Activated naive CD8-positive, alpha-beta T cell treated with anti-CD3 and anti-CD28 coated beads, Interleukin-2, amount 50 U/mL, for 16 hours (primary cell): ENCODE data around the gene ACP1.

Source experiments
- DNase-seq: peaks from one replicate; pipeline ENCODE4 v3.0.0-alpha.2; 2020; ENCODE audit warnings: low read depth, low spot score

The ACP1 gene

DNA sequence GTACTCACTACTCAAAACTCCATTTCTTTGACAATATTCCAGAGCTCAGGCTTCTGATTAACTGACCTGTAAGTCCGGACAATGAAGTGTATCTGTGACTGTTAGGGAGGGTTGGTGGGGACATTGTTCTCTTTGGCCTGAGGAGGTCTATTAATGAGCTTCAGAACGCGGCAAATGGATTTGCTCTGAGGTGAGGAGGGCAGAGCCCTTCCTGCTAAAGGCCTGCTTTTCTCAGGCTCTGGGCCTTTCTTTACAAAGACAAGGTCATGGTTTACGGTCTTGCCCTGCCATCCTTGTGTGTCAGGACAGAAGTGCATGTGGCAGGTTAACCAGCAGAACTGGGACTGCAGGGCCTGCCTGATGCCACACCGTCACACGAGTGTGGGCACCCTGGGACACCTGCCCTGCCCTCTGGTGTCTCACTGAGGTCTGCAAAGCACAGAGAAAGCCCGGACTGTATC is 15.9 kb downstream of the ACP1 start:
- DNase-seq = no peak

DNA sequence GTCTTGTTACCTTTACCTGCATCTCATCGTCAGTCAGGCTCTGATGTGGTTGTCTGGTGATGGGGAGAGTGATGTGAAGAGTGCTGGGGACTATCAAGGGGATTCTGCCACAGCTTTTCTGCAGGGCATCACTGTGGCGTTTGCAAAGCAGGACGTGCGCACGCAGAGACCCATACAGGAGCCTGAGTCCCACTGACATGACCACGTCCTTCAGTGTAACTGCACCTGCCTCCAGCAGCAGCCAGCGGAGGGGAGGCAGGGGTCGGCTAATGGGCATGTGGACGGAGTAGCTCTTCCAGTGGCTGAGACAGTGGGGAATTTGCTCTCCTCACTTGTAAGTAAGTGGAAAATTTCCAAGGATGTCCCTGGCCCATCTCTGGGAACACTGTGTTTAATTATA is 16.6 kb downstream of the ACP1 start:
- no peak for DNase-seq

- DNase-seq = no peak
These were observed 17.9 kb downstream of the ACP1 start for GRCh38 chr2:282371-283263.

GRCh38 chr2:283996-284794 is 19.4 kb downstream of the ACP1 start:
- no peak for DNase-seq

DNA sequence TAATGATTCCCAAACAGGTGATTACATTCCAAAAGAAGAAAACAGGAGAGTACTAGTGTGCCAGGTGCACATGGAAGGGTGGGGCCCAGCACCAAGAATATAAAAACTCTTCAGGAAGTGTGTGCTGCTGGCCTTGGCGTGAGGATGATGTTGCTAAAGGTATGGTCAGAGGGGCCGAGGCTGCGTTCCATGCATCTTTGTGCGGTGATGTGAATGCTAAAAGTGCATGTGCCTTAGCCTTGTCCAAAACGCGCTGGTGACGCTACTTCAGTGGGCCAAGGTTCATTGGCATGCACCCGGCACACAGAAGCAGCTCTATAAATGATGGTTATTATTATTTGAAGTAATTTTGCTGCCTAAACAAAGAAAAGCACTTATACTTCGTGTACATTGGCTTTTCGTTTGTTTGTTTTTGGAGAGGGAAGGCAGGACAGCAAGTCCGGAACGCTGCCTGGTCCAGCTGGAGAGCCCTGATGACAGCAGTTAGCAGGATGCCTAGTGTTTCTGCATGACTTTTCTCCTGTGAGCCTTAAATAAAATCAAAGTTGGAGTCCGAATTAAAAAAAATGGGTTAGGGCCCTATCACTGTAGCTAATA is 20.2 kb downstream of the ACP1 start:
- DNase-seq = no peak

DNA sequence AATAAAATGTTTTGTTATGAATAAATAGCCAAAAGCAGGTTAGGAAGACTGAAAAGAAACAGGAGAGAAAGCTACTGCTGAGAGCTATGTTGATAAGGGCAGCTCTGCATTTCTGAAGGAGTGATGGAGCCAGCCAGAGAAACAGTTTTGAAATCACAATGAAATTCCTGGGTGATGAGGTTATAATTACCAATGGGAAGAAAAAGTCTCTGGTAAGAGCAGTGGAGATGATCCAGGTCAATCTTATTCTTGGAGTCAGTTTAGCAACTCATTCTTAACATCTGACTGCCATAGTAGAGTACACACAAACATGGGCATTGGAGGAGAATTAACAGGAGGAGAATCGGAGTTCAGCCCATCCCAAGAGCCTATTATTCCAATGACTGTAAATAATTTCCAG is 20.8 kb downstream of the ACP1 start:
- no peak for DNase-seq

- DNase-seq = no peak
These were observed 21.3 kb downstream of the ACP1 start for GRCh38 chr2:286035-286434.

- no peak for DNase-seq
These were observed 22.1 kb downstream of the ACP1 start for GRCh38 chr2:286774-287392.

GRCh38 chr2:287471-287885 is 22.7 kb downstream of the ACP1 start:
- no peak for DNase-seq

GRCh38 chr2:287911-288757 is 23.4 kb downstream of the ACP1 start, which contains the start of gene ALKAL2:
TSS of gene ALKAL2 (minus strand) at chr2:288091. CDS start at chr2:287835, 256 bp downstream.
- no peak for DNase-seq

GRCh38 chr2:288758-289361 is 24.1 kb downstream of the ACP1 start:
- no peak for DNase-seq

GRCh38 chr2:289362-290089 is 24.8 kb downstream of the ACP1 start:
- DNase-seq = no peak

DNA sequence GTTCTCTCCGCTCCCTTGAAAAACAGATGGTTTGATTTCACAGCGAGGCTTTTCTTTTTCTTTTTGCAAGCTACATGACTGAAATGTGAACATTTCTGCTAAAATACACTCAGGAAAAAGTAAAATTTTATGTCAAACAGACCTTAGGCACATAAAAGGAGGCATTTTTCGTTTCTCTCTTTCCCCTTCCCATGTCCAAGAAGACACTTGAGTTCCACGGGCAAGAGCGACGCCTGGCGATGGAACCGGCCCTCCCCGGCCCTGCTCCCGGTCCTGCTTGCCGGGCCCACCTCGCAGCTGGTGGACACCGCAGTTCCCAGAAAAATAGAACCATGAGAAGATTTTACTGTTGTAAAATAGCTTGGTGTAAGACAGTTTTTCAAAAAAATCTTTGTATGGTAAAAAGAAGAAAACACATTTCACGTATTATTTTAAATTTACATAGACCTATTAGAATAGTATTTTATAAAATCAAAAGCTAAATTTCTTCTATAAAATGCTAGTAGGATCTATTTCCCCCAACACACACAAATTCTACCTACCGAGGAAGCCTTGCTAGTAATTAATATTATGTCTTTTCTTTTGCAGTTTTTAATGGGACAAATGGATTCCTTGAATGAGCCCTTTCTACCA is 25.5 kb downstream of the ACP1 start:
- no peak for DNase-seq

- DNase-seq = no peak
These were observed 30.3 kb downstream of the ACP1 start for GRCh38 chr2:295090-295489.

DNA sequence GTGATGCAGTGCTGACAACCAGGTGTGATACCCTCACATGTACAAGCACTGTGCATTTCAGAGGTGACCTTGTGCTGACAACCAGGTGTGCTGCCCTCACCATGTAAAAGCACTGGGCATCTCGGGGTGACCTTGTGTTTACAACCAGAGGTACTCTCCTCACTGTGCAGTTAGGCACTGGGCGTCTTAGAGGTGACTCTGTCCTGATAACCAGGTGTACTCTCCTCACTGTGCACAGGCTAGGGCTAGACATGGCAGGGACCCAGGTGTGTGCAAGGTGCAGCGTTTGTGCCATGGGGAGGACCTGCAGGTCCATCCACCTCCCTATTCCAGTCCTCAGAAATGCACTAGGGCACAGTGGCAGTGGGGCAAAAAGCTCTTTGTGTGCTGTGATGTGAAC is 31.6 kb downstream of the ACP1 start:
- DNase-seq = no peak

GRCh38 chr2:305366-305765 is 40.6 kb downstream of the ACP1 start:
- no peak for DNase-seq

GRCh38 chr2:309148-309953 is 44.6 kb downstream of the ACP1 start:
- DNase-seq = no peak

GRCh38 chr2:309954-310510 is 45.3 kb downstream of the ACP1 start:
- no peak for DNase-seq
